HG02840 (cell line): ENCODE data around the gene BMPR2.
"Not testable (repeated sequence)": the region's sequence is repeated elsewhere in the genome, so short reads cannot be mapped to it uniquely, and the experiment has no call there.

Experiments used
- ATAC-seq: cut with Tn5 transposase; IDR thresholded peaks from one replicate; pipeline ENCODE4 v1.9.1; 2021; ENCODE audit warnings: mild to moderate bottlenecking, moderate library complexity, moderate number of reproducible peaks; ENCODE audit not compliant: unreplicated experiment, low FRiP score

The BMPR2 gene

GRCh38 chr2:202375609-202376408, at the start of gene BMPR2:
TSS of gene BMPR2 (plus strand) at chr2:202376327. CDS start at chr2:202377475, 1,148 bp downstream.
- ATAC-seq = peak; percentile 68

GRCh38 chr2:202327858-202328257, 48.3 kb upstream of the BMPR2 start:
- ATAC-seq = no peak

DNA sequence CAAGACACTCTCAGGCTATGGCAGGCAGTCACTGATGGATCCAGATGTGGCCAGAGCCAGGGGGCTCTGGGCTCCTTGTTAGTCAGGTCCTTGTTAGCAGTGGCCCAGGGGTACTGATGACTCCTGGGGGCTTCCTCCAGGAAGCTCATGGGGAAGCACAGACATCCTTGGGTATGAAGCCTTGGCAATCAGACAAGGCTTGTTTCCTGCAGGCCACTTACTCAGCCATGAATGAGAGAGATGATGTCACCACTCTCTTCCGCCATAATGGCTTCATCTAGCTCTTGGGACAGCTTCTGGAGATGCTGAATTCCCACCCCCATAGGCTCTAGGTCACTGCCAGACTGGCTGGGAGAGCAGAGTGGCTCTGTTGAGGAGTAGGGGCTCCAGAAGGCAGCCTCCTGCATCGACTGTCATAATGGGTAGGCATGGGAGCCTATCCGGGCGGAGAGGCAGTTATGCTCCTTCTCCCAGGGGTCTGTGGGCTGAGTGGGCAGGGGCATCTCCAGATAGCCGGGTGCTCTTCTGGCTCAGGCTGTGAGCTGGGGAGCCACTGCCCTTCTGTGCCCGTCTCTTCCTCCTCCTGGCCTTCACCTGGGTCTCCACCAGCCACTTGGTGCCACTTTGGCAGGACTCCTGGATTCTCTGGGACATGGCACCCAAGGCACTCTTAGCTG, 40.2 kb upstream of the BMPR2 start:
- no peak for ATAC-seq

DNA sequence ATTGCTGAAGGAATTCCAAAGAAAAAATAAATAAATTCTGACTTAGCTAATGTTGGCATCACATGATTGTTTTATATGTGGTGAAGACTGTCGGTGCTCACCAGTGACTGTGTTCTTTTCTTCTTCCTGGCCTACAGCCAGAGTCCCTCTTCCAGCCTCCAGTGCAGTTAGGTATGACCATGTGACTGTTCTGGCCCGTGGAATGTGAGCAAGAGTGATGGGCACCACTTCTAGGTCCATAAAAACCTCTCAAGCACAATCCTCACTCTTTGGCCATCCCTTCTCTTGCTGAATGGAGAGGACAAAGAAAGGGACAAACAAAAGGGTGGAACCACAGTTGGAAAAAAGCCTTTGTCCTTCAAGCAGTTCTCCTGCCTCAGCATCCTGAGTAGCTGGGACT, 39.0 kb upstream of the BMPR2 start:
- ATAC-seq = no peak

- no peak for ATAC-seq
These were observed 38.3 kb upstream of the BMPR2 start for GRCh38 chr2:202337706-202338346.

DNA sequence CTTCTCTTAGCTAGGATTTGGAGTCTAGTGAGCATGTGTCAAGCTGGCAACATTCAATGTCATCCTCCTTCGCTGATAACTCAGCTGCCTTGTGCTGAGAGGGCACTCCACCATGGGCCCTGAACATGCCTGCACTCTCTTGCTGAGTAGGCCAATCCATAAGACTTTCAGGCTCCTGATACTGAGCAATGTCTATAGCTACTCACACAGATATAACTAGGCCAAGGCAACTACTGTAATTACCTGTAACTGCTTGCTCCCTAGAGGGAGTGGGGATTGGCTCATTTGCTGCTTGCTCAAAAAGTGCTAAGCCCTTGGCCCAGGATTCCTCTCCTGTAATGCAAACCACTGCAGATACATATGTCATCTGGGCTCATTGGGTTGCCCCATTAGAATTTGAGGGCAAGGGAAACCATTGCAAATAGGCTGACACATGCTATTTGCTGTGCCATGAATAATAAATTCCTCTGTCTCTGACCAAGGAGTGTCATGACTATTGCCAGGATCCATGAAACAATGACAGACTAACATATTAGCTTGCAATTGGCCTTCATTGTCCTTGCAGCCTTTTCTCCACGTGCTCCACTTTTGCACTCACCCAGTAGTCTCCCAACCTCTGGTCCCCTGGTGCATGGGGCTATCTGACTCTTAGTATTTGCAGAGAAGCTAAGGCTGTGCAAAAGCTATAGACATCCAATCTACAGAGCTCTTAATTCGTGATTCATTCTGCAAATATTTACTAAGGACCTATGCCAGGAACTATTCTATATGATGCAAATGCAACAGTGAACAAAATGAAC, 36.9 kb upstream of the BMPR2 start:
- no peak for ATAC-seq

GRCh38 chr2:202344178-202344577, 31.9 kb upstream of the BMPR2 start:
- ATAC-seq = no peak

DNA sequence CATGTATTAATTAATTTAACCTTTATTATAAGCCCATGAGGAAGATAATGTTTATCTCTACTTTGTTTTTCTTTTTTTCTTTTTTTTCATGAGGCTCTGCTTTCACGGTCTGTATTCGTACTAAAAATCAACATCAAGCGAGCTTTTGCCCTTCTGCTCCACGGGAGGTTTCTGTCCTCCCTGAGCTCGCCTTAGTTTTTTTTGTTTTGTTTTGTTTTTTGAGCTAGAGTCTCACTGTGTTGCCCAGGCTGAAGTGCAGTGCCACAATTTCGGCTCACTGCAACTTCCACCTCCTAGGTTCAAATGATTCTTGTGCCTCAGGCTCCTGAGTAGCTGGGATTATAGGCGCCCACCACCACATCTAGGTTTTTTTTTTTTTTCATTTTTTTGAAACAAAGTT, 29.9 kb upstream of the BMPR2 start:
- ATAC-seq = no peak

GRCh38 chr2:202353430-202353829, 22.7 kb upstream of the BMPR2 start:
- no peak for ATAC-seq

DNA sequence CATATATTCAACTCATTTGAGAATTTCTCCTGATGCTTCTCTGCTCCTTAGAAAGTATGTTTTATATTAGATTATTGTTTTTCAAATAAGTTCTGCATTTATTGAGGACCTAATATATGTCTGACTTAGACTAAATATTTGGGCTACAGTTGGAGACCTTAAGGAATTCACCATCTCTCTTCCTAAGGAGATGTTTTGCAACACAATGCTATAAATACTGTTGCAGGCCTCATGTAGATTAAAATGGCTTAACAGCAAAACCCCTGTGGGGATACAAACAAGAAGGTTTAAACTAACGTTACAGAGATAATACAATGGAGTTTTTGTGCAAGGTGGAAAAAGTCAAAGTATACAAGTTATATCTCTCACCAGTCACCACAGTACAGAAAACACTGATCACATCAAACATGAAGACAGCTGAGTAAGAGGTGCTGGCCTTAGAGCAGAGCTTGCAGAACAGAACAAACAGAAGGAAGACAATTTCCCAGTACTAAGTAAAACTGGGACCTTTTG, 20.1 kb upstream of the BMPR2 start:
- no peak for ATAC-seq

- not testable (repeated sequence) for ATAC-seq
These were observed 17.2 kb upstream of the BMPR2 start for GRCh38 chr2:202358924-202359323.

DNA sequence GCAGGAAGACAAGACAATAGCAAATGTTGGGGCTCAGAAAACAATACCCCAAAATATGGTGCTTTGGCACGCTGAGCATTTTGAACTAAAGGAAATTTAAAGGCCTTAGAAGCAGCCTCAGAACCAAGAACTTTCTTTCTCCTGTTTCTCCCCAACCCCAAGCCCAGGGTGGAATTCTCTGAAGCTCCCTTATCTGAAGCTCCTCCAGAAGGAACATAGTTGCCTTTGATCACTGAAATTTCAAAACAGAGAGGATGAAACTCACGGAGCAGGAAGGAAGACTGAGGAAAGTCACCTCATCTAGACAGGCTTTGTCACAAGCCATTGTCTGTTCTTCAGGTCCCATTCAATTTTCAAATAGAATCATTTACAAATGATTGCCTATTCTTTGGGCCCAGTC, 15.5 kb upstream of the BMPR2 start:
- ATAC-seq = no peak

- ATAC-seq = no peak
These were observed 15.0 kb upstream of the BMPR2 start for GRCh38 chr2:202361108-202361507.

DNA sequence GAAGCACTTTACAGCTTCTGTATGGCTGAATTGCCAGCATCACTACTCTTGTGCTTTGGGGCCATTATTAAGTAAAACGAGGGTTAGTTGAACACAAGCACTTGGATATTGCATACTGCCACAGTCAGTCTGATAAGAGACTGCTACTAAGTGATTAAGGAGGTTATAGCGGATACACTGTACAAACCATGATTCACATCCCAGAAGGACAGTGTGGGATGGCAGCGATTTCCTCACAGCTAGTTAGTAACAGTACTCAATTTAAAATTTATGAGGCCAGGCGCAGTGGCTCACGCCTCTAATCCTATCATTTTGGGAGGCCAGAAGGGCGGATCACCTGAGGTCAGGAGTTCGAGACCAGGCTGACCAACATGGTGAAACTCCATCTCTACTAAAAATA, 2.6 kb upstream of the BMPR2 start:
- no peak for ATAC-seq

DNA sequence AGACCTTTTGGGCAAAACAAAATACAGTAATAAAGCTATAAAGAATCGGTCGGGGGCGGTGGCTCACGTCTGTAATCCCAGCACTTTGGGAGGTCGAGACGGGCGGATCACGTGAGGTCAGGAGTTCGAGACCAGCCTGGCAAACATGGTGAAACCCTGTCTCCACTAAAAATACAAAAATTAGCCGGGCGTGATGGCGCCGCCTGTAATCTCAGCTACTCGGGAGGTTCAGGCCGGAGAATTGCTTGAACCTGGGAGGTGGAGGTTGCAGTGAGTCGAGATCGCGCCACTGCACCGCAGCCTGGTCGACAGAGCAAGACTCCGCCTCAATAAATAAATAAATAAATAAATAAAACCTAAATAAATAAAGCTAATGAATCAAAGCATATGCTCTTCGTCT, 1.7 kb upstream of the BMPR2 start:
- not testable (repeated sequence) for ATAC-seq

GRCh38 chr2:202375033-202375608, 1.0 kb upstream of the BMPR2 start:
- ATAC-seq = no peak

DNA sequence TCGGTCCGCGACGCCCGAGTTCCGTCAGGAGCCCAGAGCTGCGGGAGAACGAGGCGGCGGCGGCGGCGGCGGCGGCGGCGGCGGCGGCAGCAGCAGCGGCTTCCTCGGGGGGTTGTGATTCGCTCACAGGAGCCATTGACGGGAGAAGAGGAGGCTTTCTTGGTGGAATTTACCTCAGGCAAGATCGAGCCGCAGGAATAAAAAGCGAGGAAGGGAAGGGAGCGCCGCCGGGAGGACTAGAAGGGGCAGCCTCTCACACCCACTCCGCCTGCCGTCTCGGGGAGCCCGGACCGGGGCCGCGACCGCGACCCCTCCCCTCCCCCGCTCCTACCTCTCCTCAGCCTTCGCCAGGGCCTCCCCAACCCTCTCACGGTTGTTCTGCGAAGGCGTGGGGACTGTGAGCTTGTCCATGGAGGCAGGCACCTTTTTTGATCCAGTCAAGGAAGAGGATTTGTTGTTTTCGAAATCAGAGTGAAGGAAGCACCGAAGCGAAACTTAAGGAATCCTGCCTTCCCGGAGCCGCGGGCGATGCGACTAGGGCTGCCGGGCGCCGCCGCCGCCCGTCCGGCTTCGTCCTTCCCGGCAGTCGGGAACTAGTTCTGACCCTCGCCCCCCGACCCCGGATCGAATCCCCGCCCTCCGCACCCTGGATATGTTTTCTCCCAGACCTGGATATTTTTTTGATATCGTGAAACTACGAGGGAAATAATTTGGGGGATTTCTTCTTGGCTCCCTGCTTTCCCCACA, 506 bp downstream of the BMPR2 start:
- ATAC-seq = peak; percentile 16

DNA sequence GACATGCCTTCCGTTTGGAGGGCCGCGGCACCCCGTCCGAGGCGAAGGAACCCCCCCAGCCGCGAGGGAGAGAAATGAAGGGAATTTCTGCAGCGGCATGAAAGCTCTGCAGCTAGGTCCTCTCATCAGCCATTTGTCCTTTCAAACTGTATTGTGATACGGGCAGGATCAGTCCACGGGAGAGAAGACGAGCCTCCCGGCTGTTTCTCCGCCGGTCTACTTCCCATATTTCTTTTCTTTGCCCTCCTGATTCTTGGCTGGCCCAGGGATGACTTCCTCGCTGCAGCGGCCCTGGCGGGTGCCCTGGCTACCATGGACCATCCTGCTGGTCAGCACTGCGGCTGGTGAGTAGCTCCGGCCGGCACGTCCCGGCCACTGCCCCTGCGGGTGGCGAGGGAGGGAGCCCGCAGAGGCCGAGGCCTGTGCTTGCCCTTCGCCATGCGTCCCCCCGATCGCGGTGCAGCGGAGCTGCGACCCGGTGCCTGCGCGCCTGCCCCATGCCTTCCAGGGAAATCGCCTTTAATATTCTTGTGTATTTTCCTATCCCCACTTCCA, 1.2 kb downstream of the BMPR2 start:
- ATAC-seq = no peak

DNA sequence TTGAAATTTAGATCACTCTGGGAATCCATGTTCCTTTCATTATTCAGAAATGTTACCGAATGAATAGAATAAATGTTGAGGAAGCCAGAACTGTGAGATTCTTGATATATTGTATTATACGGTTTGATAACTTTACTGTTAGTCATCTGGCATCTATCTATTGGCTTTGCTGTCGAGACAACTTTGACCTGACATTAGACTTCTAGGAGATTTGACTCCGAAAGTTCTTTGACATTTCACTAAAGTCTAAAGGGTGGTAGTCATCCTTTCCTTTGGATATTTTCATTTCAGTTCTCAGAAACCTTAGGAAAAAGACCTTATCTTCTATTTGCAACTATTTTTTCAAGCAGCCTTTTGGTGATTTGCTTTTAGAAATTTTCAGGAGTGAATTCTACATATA, 1.9 kb downstream of the BMPR2 start:
- no peak for ATAC-seq
